A549 (cell line): ENCODE data around the gene TGFB3. TPM values are rescaled to one million over a fixed set of nuclear protein-coding genes. Genes with fewer than 3 reads are reported as not detected.

Experiments
- ATAC-seq, 2 experiments: fragments of 200-7000 bp in 1 of 2; fragments of >200 bp in 1 of 2; cut with Nextera tagmentation in 1 of 2; cut with Tn5 transposase in 1 of 2; 3 replicates each; pipeline versions ENCODE4 v1.8.0 to v1.9.1; 2018 to 2020; ENCODE audit warnings: mild to moderate bottlenecking in 1 of 2, moderate library complexity in 1 of 2
- CTCF ChIA-PET: fragments of 300-600 bp; sonication (Branson Sonifier 250); formaldehyde crosslinking; extraction: SDS; loops from one replicate; lab custom pipeline; 2021; ENCODE audit warnings: antibody characterized with exemption, inconsistent platforms; lab: Yijun Ruan, JAX
- POLR2A ChIA-PET: fragments of 350-600 bp; formaldehyde crosslinking; extraction: SDS; loops from one replicate; lab custom pipeline; 2021; ENCODE audit warnings: antibody characterized with exemption, inconsistent platforms; lab: Yijun Ruan, JAX
- DNase-seq, 2 experiments: peaks; one replicate each; pipeline versions ENCODE4 v3.0.0 to v3.0.0-alpha.2; 2011 to 2016; ENCODE audit warnings: low read depth in 1 of 2, low spot score in 1 of 2
- FAIRE-seq: peaks from 2 replicates; lab custom pipeline; 2011; peaks lifted over from hg19 to GRCh38; lab: Jason Lieb, UNC
- H3K27ac ChIP-seq, 2 experiments: fragments of >200 bp; sonication (Bioruptor Twin); formaldehyde crosslinking; 3 replicates each; pipeline ENCODE4 v1.5.1; 2016 to 2017
- H3K4me1 ChIP-seq: fragments of >200 bp; sonication (Bioruptor Twin); formaldehyde crosslinking; 3 replicates; pipeline ENCODE4 v1.6.1; 2016
- H3K4me2 ChIP-seq: fragments of >200 bp; sonication (Bioruptor Twin); formaldehyde crosslinking; 3 replicates; pipeline ENCODE4 v1.6.1; 2016
- H3K4me3 ChIP-seq: fragments of >200 bp; sonication (Bioruptor Twin); formaldehyde crosslinking; 3 replicates; pipeline ENCODE4 v1.5.1; 2016
- H3K9me3 ChIP-seq: fragments of >200 bp; sonication (Bioruptor Twin); formaldehyde crosslinking; 3 replicates; pipeline ENCODE4 v1.6.1; 2016
- CEBPB ChIP-seq, 2 experiments: fragments of >200 bp in 1 of 2; sonication (Bioruptor Twin) in 1 of 2; formaldehyde crosslinking in 1 of 2; IDR thresholded peaks; 2 replicates each; pipeline ENCODE4 v1.6.1; 2012 to 2016
- EHF ChIP-seq: fragments of 250-450 bp; sonication (Bioruptor Pico); IDR thresholded peaks from 2 replicates; pipeline ENCODE4 v1.5.0; 2020; ENCODE audit warnings: mild to moderate bottlenecking
- EHMT2 ChIP-seq: fragments of 200-600 bp; sonication (generic); IDR thresholded peaks from 2 replicates; pipeline ENCODE4 v1.6.1; 2016; ENCODE audit warnings: antibody characterized with exemption, low read depth, mild to moderate bottlenecking, moderate library complexity
- ELK1 ChIP-seq: fragments of 150-350 bp; IDR thresholded peaks from 2 replicates; pipeline ENCODE4 v1.6.1; 2014; ENCODE audit warnings: low read depth, mild to moderate bottlenecking, low read length
- FOSB ChIP-seq: fragments of 250-450 bp; sonication (Bioruptor Pico); IDR thresholded peaks from 2 replicates; pipeline ENCODE4 v1.5.0; 2020; ENCODE audit warnings: mild to moderate bottlenecking, moderate library complexity
- HES2 ChIP-seq: fragments of >200 bp; sonication (Bioruptor Twin); formaldehyde crosslinking; IDR thresholded peaks from 2 replicates; pipeline ENCODE4 v1.6.1; 2016
- HOXA7 ChIP-seq: fragments of 250-450 bp; sonication (Bioruptor Pico); IDR thresholded peaks from 2 replicates; pipeline ENCODE4 v1.5.0; 2020; ENCODE audit warnings: mild to moderate bottlenecking, moderate library complexity
- HOXB13 ChIP-seq: fragments of 250-450 bp; sonication (Bioruptor Pico); IDR thresholded peaks from 2 replicates; pipeline ENCODE4 v1.5.0; 2020; ENCODE audit warnings: low read depth, mild to moderate bottlenecking, moderate library complexity
- KDM1A ChIP-seq: fragments of 200-600 bp; sonication (generic); IDR thresholded peaks from 2 replicates; pipeline ENCODE4 v1.6.1; 2016; ENCODE audit warnings: low read depth, mild to moderate bottlenecking
- MAX ChIP-seq: IDR thresholded peaks from 2 replicates; pipeline ENCODE4 v1.6.1; 2012
- MAZ ChIP-seq: fragments of 150-350 bp; IDR thresholded peaks from 2 replicates; pipeline ENCODE4 v1.6.1; 2014; ENCODE audit warnings: antibody characterized with exemption, low read depth, low read length, borderline replicate concordance
- NFE2L2 ChIP-seq: fragments of 150-350 bp; conservative IDR thresholded peaks from 2 replicates; pipeline ENCODE4 v1.6.1; 2014; ENCODE audit warnings: low read length
- PBX3 ChIP-seq: IDR thresholded peaks from 2 replicates; pipeline ENCODE4 v1.6.1; 2012
- PHF8 ChIP-seq: fragments of 200-600 bp; sonication (generic); IDR thresholded peaks from 2 replicates; pipeline ENCODE4 v1.6.1; 2016; ENCODE audit warnings: low read depth, mild to moderate bottlenecking, antibody characterized with exemption, moderate library complexity, borderline replicate concordance
- RAD21 ChIP-seq, 2 experiments: fragments of >200 bp in 1 of 2; sonication (Bioruptor Twin) in 1 of 2; formaldehyde crosslinking in 1 of 2; IDR thresholded peaks in 1 of 2; conservative IDR thresholded peaks in 1 of 2; 2 replicates in 1 of 2; 3 replicates in 1 of 2; pipeline ENCODE4 v1.6.1; 2012 to 2018; ENCODE audit warnings: inconsistent platforms in 1 of 2
- RCOR1 ChIP-seq: fragments of 150-350 bp; IDR thresholded peaks from 2 replicates; pipeline ENCODE4 v1.6.1; 2014; ENCODE audit warnings: antibody characterized with exemption, low read length, low read depth
- REST ChIP-seq: fragments of 200-600 bp; sonication (generic); IDR thresholded peaks from 2 replicates; pipeline ENCODE4 v1.6.1; 2016; ENCODE audit warnings: antibody characterized with exemption, mild to moderate bottlenecking, moderate library complexity
- RNF2 ChIP-seq: fragments of 200-600 bp; sonication (generic); IDR thresholded peaks from 2 replicates; pipeline ENCODE4 v1.6.1; 2016; ENCODE audit warnings: low read depth, mild to moderate bottlenecking, antibody characterized with exemption, moderate library complexity, borderline replicate concordance
- USF2 ChIP-seq: fragments of 450-650 bp; IDR thresholded peaks from 2 replicates; pipeline ENCODE4 v1.6.1; 2014; ENCODE audit warnings: antibody characterized with exemption
- ZNF302 ChIP-seq: fragments of 250-450 bp; sonication (Bioruptor Pico); IDR thresholded peaks from 2 replicates; pipeline ENCODE4 v1.9.0; 2021; ENCODE audit warnings: inconsistent platforms, mild to moderate bottlenecking, moderate library complexity
- WGBS: methylation state at CpG from one replicate; pipeline ENCODE4 v1.1.6; 2017; ENCODE audit errors: missing lambda C conversion rate; 5-methylcytosine and 5-hydroxymethylcytosine counted together
- polyA plus RNA-seq, 4 experiments: library from polyadenylated mRNA; depleted of rRNA in 3 of 4; stranded (reverse); fragments of >200 nt; fragmentation: RNase III in 1 of 4; extraction: RNeasy Plus Mini Kit Qiagen cat#74134 plus additional on column Dnase treatment in 1 of 4; gene quantifications; 2 replicates in 3 of 4; 3 replicates in 1 of 4; pipeline ENCODE4 v1.2.3, GENCODE V29; 2011 to 2017

TGFB3 gene
- polyA plus RNA-seq, 2 of the 4 experiments (the other 2 are of a cell fraction) = 1.3 to 2.0 TPM

GRCh38 chr14:76007379-76007778 is 25.6 kb upstream of the TGFB3 start:
- FAIRE-seq (no peak), DNase-seq (no peak), ATAC-seq (no peak)
- Histone ChIP-seq H3K4me2 (no peak overlapping the region), H3K4me1 (no peaks in the 10 kb centered on the region), H3K9me3 (peaks cover 14% of the 10 kb centered on the region), H3K4me3 (no peak overlapping the region), H3K27ac (no peak overlapping the region)
- CTCF ChIA-PET = interaction anchor here (0.6 to 1.3 kb wide), 4 partner anchors 25 to 298 kb away, joined by 3 read pairs; no protein-coding TSS in a partner anchor
- 100% methylated on average over 1 of the region's 1 CpG for WGBS
- POLR2A ChIA-PET = no interaction called here
- TF ChIP-seq USF2 (no peak), RAD21 (conservative IDR thresholded peaks at IDR 0.05 in 1 of 2, IDR thresholded peaks at IDR 0.05 in 1 of 2) (no peak), ELK1 (no peak)

- no peak for DNase-seq
- TF ChIP-seq HES2 (no peak), REST (no peak), FOSB (CRISPR knock-in tag) (no peak), CEBPB (IDR thresholded peaks at IDR 0.05) (no peak), HOXA7 (CRISPR knock-in tag) (no peak), EHF (CRISPR knock-in tag) (no peak), KDM1A (no peak), PHF8 (no peak), ZNF302 (CRISPR knock-in tag) (no peak), RCOR1 (no peak), EHMT2 (no peak), HOXB13 (CRISPR knock-in tag) (no peak), RNF2 (no peak), MAX (no peak), MAZ (no peak), NFE2L2 (no peak), PBX3 (no peak)
- Histone ChIP-seq H3K9me3 (peaks cover 14% of the 10 kb centered on the region), H3K4me3 (no peak overlapping the region), H3K4me2 (no peak overlapping the region), H3K27ac (no peak overlapping the region), H3K4me1 (no peaks in the 10 kb centered on the region)
- no peak for FAIRE-seq
- 96% methylated on average over 2 of the region's 2 CpGs for WGBS
- POLR2A ChIA-PET = no interaction called here
- no peak for ATAC-seq
- CTCF ChIA-PET = interaction anchor here (1.1 to 1.4 kb wide), 2 partner anchors 45 to 346 kb away, joined by 3 read pairs; no protein-coding TSS in a partner anchor
Measured at GRCh38 chr14:76006253-76006652, 24.5 kb upstream of the TGFB3 start.
